H1 (cell line): Measurements from ENCODE around the gene DECR2. TPM values are rescaled to one million over a fixed set of nuclear protein-coding genes. Genes with fewer than 3 reads are reported as not detected.

Source experiments
- CTCF ChIA-PET: fragments of 300-600 bp; sonication (Branson Sonifier 250); formaldehyde crosslinking; loops from one replicate; lab custom pipeline; 2021; ENCODE audit not compliant: partially characterized antibody; lab: Charles Lee
- POLR2A ChIA-PET: fragments of 300-600 bp; sonication (Branson Sonifier 250); formaldehyde crosslinking; loops from one replicate; lab custom pipeline; 2021; ENCODE audit warnings: inconsistent platforms; ENCODE audit not compliant: partially characterized antibody; lab: Charles Lee
- DNase-seq, 2 experiments: peaks; one replicate each; pipeline versions ENCODE4 v3.0.0 to v3.0.0-alpha.2; 2010 to 2022; ENCODE audit warnings: low spot score in 2 of 2, low read depth in 1 of 2, mixed read lengths in 1 of 2
- FAIRE-seq: peaks from 2 replicates; lab custom pipeline; 2011; peaks lifted over from hg19 to GRCh38; lab: Jason Lieb, UNC
- H2AFZ ChIP-seq: 2 replicates; pipeline ENCODE4 v1.8.1; 2012; ENCODE audit warnings: low read length, inconsistent platforms
- H2AK5ac ChIP-seq: 2 replicates; pipeline ENCODE4 v1.6.1; 2013; ENCODE audit warnings: low read depth, low read length
- H2BK120ac ChIP-seq: replicated peaks from 2 replicates; pipeline ENCODE3; 2013; ENCODE audit warnings: low read depth, low read length, inconsistent platforms
- H2BK12ac ChIP-seq: 2 replicates; pipeline ENCODE4 v1.6.1; 2013; ENCODE audit warnings: low read depth, low read length
- H2BK15ac ChIP-seq: 2 replicates; pipeline ENCODE4 v1.6.1; 2013; ENCODE audit warnings: low read length
- H2BK20ac ChIP-seq: 2 replicates; pipeline ENCODE4 v1.6.1; 2013; ENCODE audit warnings: low read length
- H2BK5ac ChIP-seq: 2 replicates; pipeline ENCODE4 v1.6.1; 2013; ENCODE audit warnings: low read depth, low read length
- H3K14ac ChIP-seq: 2 replicates; pipeline ENCODE4 v1.6.1; 2013; ENCODE audit warnings: inconsistent platforms; ENCODE audit not compliant: insufficient read length
- H3K18ac ChIP-seq: 2 replicates; pipeline ENCODE4 v1.6.1; 2013; ENCODE audit warnings: low read length; ENCODE audit errors: extremely low read depth
- H3K23ac ChIP-seq: 2 replicates; pipeline ENCODE4 v1.6.1; 2013; ENCODE audit warnings: inconsistent platforms; ENCODE audit not compliant: insufficient read length
- H3K23me2 ChIP-seq: 2 replicates; pipeline ENCODE4 v1.6.1; 2013; ENCODE audit warnings: low read depth, low read length
- H3K27ac ChIP-seq: 2 replicates; pipeline ENCODE4 v1.6.1; 2011; ENCODE audit warnings: low read depth, low read length, inconsistent platforms
- H3K27me3 ChIP-seq, 4 experiments: replicated peaks in 1 of 4; 1 replicate in 1 of 4; 2 replicates in 3 of 4; pipeline versions ENCODE4 v1.6.1 to v1.8.1; 2011 to 2013; ENCODE audit warnings: low read length in 3 of 4, mild to moderate bottlenecking in 3 of 4, inconsistent platforms in 2 of 4, mixed read lengths in 2 of 4, moderate library complexity in 1 of 4; ENCODE audit not compliant: control insufficient read depth in 3 of 4, insufficient read depth in 3 of 4; ENCODE audit errors: extremely low read depth in 1 of 4
- H3K36me3 ChIP-seq, 4 experiments: 2 replicates each; pipeline versions ENCODE4 v1.6.1 to v1.8.1; 2011 to 2013; ENCODE audit warnings: mild to moderate bottlenecking in 4 of 4, low read length in 3 of 4, moderate library complexity in 2 of 4, control low read depth in 1 of 4, inconsistent platforms in 1 of 4; ENCODE audit not compliant: insufficient read depth in 4 of 4, control insufficient read depth in 2 of 4
- H3K4ac ChIP-seq: replicated peaks from 2 replicates; pipeline ENCODE3; 2013; ENCODE audit warnings: low read length, low read depth, mixed read lengths, inconsistent platforms; ENCODE audit not compliant: insufficient read length
- H3K4me1 ChIP-seq, 4 experiments: replicated peaks in 1 of 4; 1 replicate in 1 of 4; 2 replicates in 3 of 4; pipeline versions ENCODE4 v1.6.1 to v1.8.1; 2011 to 2013; ENCODE audit warnings: low read length in 3 of 4, inconsistent platforms in 2 of 4, mixed read lengths in 1 of 4; ENCODE audit not compliant: insufficient read depth in 4 of 4, control insufficient read depth in 3 of 4
- H3K4me2 ChIP-seq, 2 experiments: 2 replicates each; pipeline versions ENCODE4 v1.6.1 to v1.8.1; 2011 to 2013; ENCODE audit warnings: low read depth in 2 of 2, low read length in 2 of 2, control low read depth in 1 of 2, inconsistent platforms in 1 of 2, mild to moderate bottlenecking in 1 of 2; ENCODE audit not compliant: insufficient read depth in 1 of 2
- H3K4me3 ChIP-seq, 4 experiments: fragments of 200-600, 300-600 bp in 1 of 4; sonication (generic), shearing (Covaris generic), sonication (Bioruptor Twin) in 1 of 4; 2 replicates each; pipeline versions ENCODE4 v1.5.1 to v1.8.1; 2011 to 2016; ENCODE audit warnings: low read length in 4 of 4, low read depth in 3 of 4, control low read depth in 2 of 4, inconsistent platforms in 2 of 4, mild to moderate bottlenecking in 2 of 4, mixed read lengths in 1 of 4, moderate library complexity in 1 of 4; ENCODE audit not compliant: insufficient read depth in 2 of 4; ENCODE audit errors: extremely low read depth in 1 of 4
- H3K56ac ChIP-seq: replicated peaks from 2 replicates; pipeline ENCODE3; 2013; ENCODE audit warnings: low read depth, mild to moderate bottlenecking, mixed read lengths, low read length, inconsistent platforms; ENCODE audit not compliant: insufficient read length
- H3K79me1 ChIP-seq: 2 replicates; pipeline ENCODE4 v1.6.1; 2013; ENCODE audit warnings: low read depth, low read length, control low read depth
- H3K79me2 ChIP-seq, 2 experiments: 2 replicates each; pipeline versions ENCODE4 v1.6.1 to v1.8.1; 2012 to 2013; ENCODE audit warnings: low read length in 2 of 2, mild to moderate bottlenecking in 2 of 2, inconsistent platforms in 1 of 2; ENCODE audit not compliant: insufficient read depth in 2 of 2, control insufficient read depth in 1 of 2
- H3K9ac ChIP-seq, 4 experiments: replicated peaks in 1 of 4; 1 replicate in 1 of 4; 2 replicates in 3 of 4; pipeline versions ENCODE4 v1.6.1 to v1.8.1; 2011 to 2013; ENCODE audit warnings: low read depth in 3 of 4, low read length in 3 of 4, control low read depth in 2 of 4, mild to moderate bottlenecking in 2 of 4, moderate library complexity in 2 of 4, inconsistent platforms in 1 of 4; ENCODE audit errors: extremely low read depth in 1 of 4
- H3K9me3 ChIP-seq, 2 experiments: 2 replicates each; pipeline versions ENCODE4 v1.6.1 to v1.8.1; 2012 to 2013; ENCODE audit warnings: mild to moderate bottlenecking in 2 of 2, moderate library complexity in 2 of 2, control low read depth in 1 of 2, inconsistent platforms in 1 of 2, low read depth in 1 of 2, low read length in 1 of 2, mixed read lengths in 1 of 2; ENCODE audit not compliant: insufficient read depth in 2 of 2
- H4K20me1 ChIP-seq, 2 experiments: replicated peaks in 1 of 2; 2 replicates each; pipeline versions ENCODE3 to v1.8.1; 2011 to 2013; ENCODE audit warnings: inconsistent platforms in 2 of 2, low read length in 2 of 2, mild to moderate bottlenecking in 1 of 2; ENCODE audit not compliant: insufficient read depth in 2 of 2, control insufficient read depth in 1 of 2
- H4K5ac ChIP-seq: 2 replicates; pipeline ENCODE4 v1.6.1; 2013; ENCODE audit warnings: low read length, low read depth, mixed read lengths, inconsistent platforms; ENCODE audit not compliant: insufficient read length
- H4K8ac ChIP-seq: 2 replicates; pipeline ENCODE4 v1.8.0; 2013; ENCODE audit warnings: mild to moderate bottlenecking, moderate library complexity, low read length, inconsistent platforms; ENCODE audit not compliant: insufficient read depth; ENCODE audit errors: extremely low read depth
- H4K91ac ChIP-seq: replicated peaks from 2 replicates; pipeline ENCODE3; 2013; ENCODE audit warnings: low read length, mixed read lengths, inconsistent platforms; ENCODE audit not compliant: insufficient read length
- ASH2L ChIP-seq: fragments of 200-600, 300-600 bp; sonication (generic); IDR thresholded peaks from one replicate; pipeline ENCODE4 v1.7.1; 2017; ENCODE audit warnings: low read length
- EP300 ChIP-seq, 2 experiments: IDR thresholded peaks; 1 replicate in 1 of 2; 2 replicates in 1 of 2; pipeline ENCODE4 v1.6.1; 2011 to 2012; ENCODE audit warnings: low read depth in 2 of 2, low read length in 2 of 2, mild to moderate bottlenecking in 2 of 2, borderline replicate concordance in 1 of 2, inconsistent platforms in 1 of 2, moderate library complexity in 1 of 2
- NANOG ChIP-seq: IDR thresholded peaks from 2 replicates; pipeline ENCODE4 v1.6.1; 2011; ENCODE audit warnings: low read length, low read depth, mild to moderate bottlenecking, inconsistent platforms; ENCODE audit not compliant: insufficient read depth, poor library complexity, severe bottlenecking
- POLR2AphosphoS5 ChIP-seq: IDR thresholded peaks from 2 replicates; pipeline ENCODE4 v1.6.1; 2011; ENCODE audit warnings: low read depth, low read length
- RBBP5 ChIP-seq: IDR thresholded peaks from 2 replicates; pipeline ENCODE4 v1.7.1; 2012; ENCODE audit warnings: low read depth, mild to moderate bottlenecking, inconsistent platforms, low read length, moderate library complexity, borderline replicate concordance
- SIN3A ChIP-seq, 2 experiments: IDR thresholded peaks in 1 of 2; conservative IDR thresholded peaks in 1 of 2; 2 replicates each; pipeline ENCODE4 v1.6.1; 2011 to 2012; ENCODE audit warnings: low read length in 2 of 2, improper control_type of control experiment in 1 of 2, low read depth in 1 of 2, mild to moderate bottlenecking in 1 of 2
- TBP ChIP-seq: IDR thresholded peaks from 2 replicates; pipeline ENCODE4 v1.6.1; 2011; ENCODE audit warnings: low read depth, low read length, improper control_type of control experiment
- YY1 ChIP-seq: IDR thresholded peaks from 2 replicates; pipeline ENCODE4 v1.6.1; 2011; ENCODE audit warnings: low read depth, mild to moderate bottlenecking, low read length
- WGBS, 2 experiments: shearing (Covaris generic) in 1 of 2; methylation state at CpG; one replicate each; pipeline versions ENCODE4 v1.1.6 to v1.1.7; 2013 to 2015; ENCODE audit warnings: low lambda C conversion rate in 2 of 2, mixed read lengths in 2 of 2, inconsistent platforms in 1 of 2, low coverage in 1 of 2, missing lambda C conversion rate in 1 of 2; ENCODE audit not compliant: insufficient replicate concordance in 2 of 2, insufficient coverage in 1 of 2, insufficient read length in 1 of 2; ENCODE audit errors: extremely low coverage in 1 of 2, missing lambda C conversion rate in 1 of 2; 5-methylcytosine and 5-hydroxymethylcytosine counted together
- polyA plus RNA-seq, 7 experiments: library from polyadenylated mRNA; depleted of rRNA in 3 of 7; stranded (reverse) in 5 of 7; unstranded in 2 of 7; fragments of >200 nt in 5 of 7; fragments of 200-250 nt in 2 of 7; gene quantifications; 1 replicate in 5 of 7; 2 replicates in 1 of 7; 4 replicates in 1 of 7; pipeline versions ENCODE4 v1.2.1 to v1.2.3, GENCODE V29; 2011 to 2013; ENCODE audit warnings: missing spikeins in 2 of 7, mixed read lengths in 2 of 7
- total RNA-seq: library from RNA; stranded (reverse); fragmentation: NEBNext Ultra II Directional; extraction: Animal tissue kit (Norgen Biotek cat#: 25700); gene quantifications from 2 replicates; pipeline ENCODE4 v1.2.1, GENCODE V29; 2021
- TF ChIP-seq, protein P1 (sequence below): IDR thresholded peaks from 2 replicates; pipeline ENCODE4 v1.6.1; 2012; ENCODE audit warnings: inconsistent platforms

Gene DECR2
- total and polyA plus RNA-seq, 2 of the 8 experiments (the other 6 are each of a cell fraction or from before 2014, with no cell fraction given), result 28.2 to 39.9 TPM

GRCh38 chr16:383326-384051 is 18.2 kb upstream of the DECR2 start:
- peak overlapping the region; percentile 87 to 95 for H3K4me2 ChIP-seq
- peak overlapping the region; percentile 72; the same call in 1 of the 2 replicates for H4K8ac ChIP-seq
- DNase-seq (peak; percentile 79 to 83), FAIRE-seq (peak; percentile 42)
- H2BK12ac ChIP-seq, result peak overlapping the region; percentile 97; the same call in 1 of the 2 replicates
- peak overlapping the region; percentile 100 for H3K4ac ChIP-seq
- peaks cover 0 to 3% (median under 1%) of the 10 kb centered on the region in 4 experiments; a peak in 2 of 7 replicates for H3K27me3 ChIP-seq
- no peak overlapping the region for H3K14ac ChIP-seq
- peaks cover 13% of the 10 kb centered on the region for H3K23me2 ChIP-seq
- H2AFZ ChIP-seq, result no peak overlapping the region
- CTCF ChIA-PET, result interaction anchor here (0.7 to 2.5 kb wide), 7 partner anchors 9 to 278 kb away, joined by 3 to 12 read pairs (median 4); no protein-coding TSS in a partner anchor
- POLR2A ChIA-PET, result interaction anchor here (0.8 to 7.3 kb wide), 18 partner anchors 9 to 298 kb away, joined by 3 to 67 read pairs (median 4); partner anchors contain the start of genes DECR2, MRPL28, NME4 and PIGQ
- peak overlapping the region; percentile 77; the same call in 1 of the 2 replicates for H2BK15ac ChIP-seq
- H3K18ac ChIP-seq, result peak overlapping the region; percentile 89
- peak overlapping the region; percentile 99 for H2BK120ac ChIP-seq
- H3K4me3 ChIP-seq, result peak overlapping the region; percentile 55 to 99 (median 58); a peak in 7 of 8 replicates
- H3K27ac ChIP-seq, result peak overlapping the region; percentile 31; the same call in 1 of the 2 replicates
- peaks cover 0 to 22% of the 10 kb centered on the region in 2 experiments; a peak in 2 of 4 replicates for H3K79me2 ChIP-seq
- H4K91ac ChIP-seq, result peak overlapping the region; percentile 99
- H2BK20ac ChIP-seq, result peak overlapping the region; percentile 0; the same call in 1 of the 2 replicates
- H3K79me1 ChIP-seq, result peaks cover 4% of the 10 kb centered on the region; the same call in 1 of the 2 replicates
- peak overlapping the region; percentile 98 for H2AK5ac ChIP-seq
- H4K20me1 ChIP-seq, result peaks cover 9 to 11% of the 10 kb centered on the region in 2 experiments
- H3K4me1 ChIP-seq, result peaks cover 8 to 27% (median 19%) of the 10 kb centered on the region in 4 experiments
- peak overlapping the region; percentile 63 for H3K56ac ChIP-seq
- whole genome bisulfite sequencing, 2 experiments, result 6% methylated on average over 32 of the region's 33 CpGs; no CpG with 5 or more reads in 1 of the 2 experiments
- peak overlapping the region in 2 of 4 experiments; percentile 21 to 28; a peak in 2 of 7 replicates for H3K9ac ChIP-seq
- peak overlapping the region; percentile 62 for H2BK5ac ChIP-seq
- H4K5ac ChIP-seq, result peak overlapping the region; percentile 93
- H3K9me3 ChIP-seq, result no peaks in the 10 kb centered on the region
- no peaks in the 10 kb centered on the region for H3K36me3 ChIP-seq
- H3K23ac ChIP-seq, result peak overlapping the region; percentile 39
- TF ChIP-seq, protein P1, sequence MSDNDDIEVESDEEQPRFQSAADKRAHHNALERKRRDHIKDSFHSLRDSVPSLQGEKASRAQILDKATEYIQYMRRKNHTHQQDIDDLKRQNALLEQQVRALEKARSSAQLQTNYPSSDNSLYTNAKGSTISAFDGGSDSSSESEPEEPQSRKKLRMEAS, result peak; percentile 54; the same call in 1 of the 2 replicates
- peak; percentile 74 for TF ChIP-seq ASH2L
- TF ChIP-seq YY1, result 0 out of 2 replicates have a peak, but pooled peaks have one; percentile 50
- TF ChIP-seq TBP, result no peak
- peak; percentile 58 for TF ChIP-seq NANOG
- 0 out of 4 replicates have a peak, but pooled peaks of 1 of the 2 experiments have one; percentile 20 for TF ChIP-seq SIN3A (conservative IDR thresholded peaks at IDR 0.05 in 1 of 2, IDR thresholded peaks at IDR 0.05 in 1 of 2; ENCODE audit: low read depth in 1 of 2, low read length in 2 of 2)
- TF ChIP-seq POLR2AphosphoS5, result peak; percentile 28; the same call in 1 of the 2 replicates
- 0 out of 2 replicates have a peak, but pooled peaks have one; percentile 49 for TF ChIP-seq RBBP5
- TF ChIP-seq EP300 (IDR thresholded peaks at IDR 0.05; ENCODE audit: borderline replicate concordance in 1 of 2, low read depth in 2 of 2, low read length in 2 of 2), result no peak
